BLaER1 (cell line): ENCODE data around the gene MRM1.

Source experiments
- H3K27ac ChIP-seq: shearing (Covaris generic); formaldehyde crosslinking; 2 replicates; pipeline ENCODE4 v1.8.1; 2022
- H3K27me3 ChIP-seq: shearing (Covaris generic); formaldehyde crosslinking; 2 replicates; pipeline ENCODE4 v1.8.1; 2022
- H3K36me3 ChIP-seq: shearing (Covaris generic); formaldehyde crosslinking; 2 replicates; pipeline ENCODE4 v1.8.1; 2022
- H3K4me1 ChIP-seq: shearing (Covaris generic); formaldehyde crosslinking; 2 replicates; pipeline ENCODE4 v1.8.1; 2022
- H3K4me2 ChIP-seq: shearing (Covaris generic); formaldehyde crosslinking; 2 replicates; pipeline ENCODE4 v1.8.1; 2022
- H3K4me3 ChIP-seq: shearing (Covaris generic); formaldehyde crosslinking; 2 replicates; pipeline ENCODE4 v1.8.1; 2022
- H3K9ac ChIP-seq: shearing (Covaris generic); formaldehyde crosslinking; 2 replicates; pipeline ENCODE4 v1.8.1; 2022
- H3K9me3 ChIP-seq: shearing (Covaris generic); formaldehyde crosslinking; 2 replicates; pipeline ENCODE4 v1.8.1; 2022
- H4K20me1 ChIP-seq: shearing (Covaris generic); formaldehyde crosslinking; 2 replicates; pipeline ENCODE4 v1.8.1; 2022
- Cebpa-rat ChIP-seq: shearing (Covaris generic); IDR thresholded peaks from 2 replicates; pipeline ENCODE4 v1.8.1; 2022

MRM1 gene, protein sequence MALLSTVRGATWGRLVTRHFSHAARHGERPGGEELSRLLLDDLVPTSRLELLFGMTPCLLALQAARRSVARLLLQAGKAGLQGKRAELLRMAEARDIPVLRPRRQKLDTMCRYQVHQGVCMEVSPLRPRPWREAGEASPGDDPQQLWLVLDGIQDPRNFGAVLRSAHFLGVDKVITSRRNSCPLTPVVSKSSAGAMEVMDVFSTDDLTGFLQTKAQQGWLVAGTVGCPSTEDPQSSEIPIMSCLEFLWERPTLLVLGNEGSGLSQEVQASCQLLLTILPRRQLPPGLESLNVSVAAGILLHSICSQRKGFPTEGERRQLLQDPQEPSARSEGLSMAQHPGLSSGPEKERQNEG

DNA sequence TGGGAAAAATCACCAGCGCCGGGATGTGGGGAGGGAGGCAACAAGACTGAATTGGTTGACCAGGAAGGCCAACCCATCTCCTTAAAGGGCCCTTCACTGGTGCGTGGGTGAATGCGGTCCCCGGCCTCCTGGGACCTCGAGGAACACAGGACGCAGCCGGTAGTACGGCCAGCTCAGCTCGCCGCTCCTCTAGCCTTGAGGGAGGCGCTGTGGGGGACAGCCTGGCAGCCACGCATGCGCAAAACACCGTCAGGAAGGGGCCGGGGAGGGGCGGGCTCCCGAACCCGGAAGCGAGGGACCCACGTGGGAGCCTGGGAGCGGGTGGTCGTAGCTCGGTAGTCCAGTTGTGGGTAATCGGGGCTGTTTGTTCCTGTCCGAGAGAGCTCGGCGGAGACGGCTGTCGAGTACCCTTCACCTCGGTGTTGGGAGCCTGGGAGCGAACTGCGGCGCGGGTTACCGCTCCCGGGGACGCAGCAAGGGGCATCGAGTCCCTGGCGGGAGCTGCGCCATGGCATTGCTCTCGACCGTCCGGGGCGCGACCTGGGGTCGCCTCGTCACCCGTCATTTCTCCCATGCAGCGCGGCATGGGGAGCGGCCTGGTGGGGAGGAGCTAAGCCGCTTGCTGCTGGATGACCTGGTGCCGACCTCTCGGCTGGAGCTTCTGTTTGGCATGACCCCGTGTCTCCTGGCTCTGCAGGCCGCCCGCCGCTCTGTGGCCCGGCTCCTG lies at the start of gene MRM1:
Gene MRM1 (plus strand): TSS at position 281 of the 727 bp plus-strand sequence. CDS start 228 bp downstream, at position 509.
- Histone ChIP-seq H3K36me3 (peaks cover 47% of the 10 kb centered on the region; the same call in 1 of the 2 replicates), H3K9ac (peak within 1 kb of the TSS; percentile 95), H3K4me3 (peak within 1 kb of the TSS; percentile 83), H3K4me1 (peaks cover 38% of the 10 kb centered on the region), H3K27ac (peak within 1 kb of the TSS; percentile 88), H3K27me3 (no peaks in the 10 kb centered on the region), H4K20me1 (peaks cover 34% of the 10 kb centered on the region), H3K9me3 (no peaks in the 10 kb centered on the region), H3K4me2 (peak within 1 kb of the TSS; percentile 100)
- TF ChIP-seq Cebpa-rat = no peak

DNA sequence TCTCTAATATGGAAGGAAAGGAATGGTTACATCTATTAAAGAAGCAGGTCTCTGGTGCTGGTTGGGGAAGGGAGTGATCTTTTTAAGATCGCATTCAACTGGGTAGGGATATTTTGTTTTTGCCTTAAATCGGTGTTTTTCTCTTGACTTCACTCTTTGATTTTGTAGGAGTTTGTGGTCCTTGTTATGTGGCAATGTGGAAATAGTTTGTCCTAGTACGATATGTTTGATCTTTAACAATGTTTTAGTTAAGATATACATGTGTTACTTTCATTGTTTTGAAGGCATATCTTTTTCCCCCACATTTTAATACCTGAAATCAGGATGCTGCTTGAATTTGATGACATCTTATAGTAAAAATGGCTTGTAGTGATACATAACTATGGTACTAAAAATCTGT lies 47.9 kb upstream of the MRM1 start:
- Histone ChIP-seq H3K27ac (no peak overlapping the region), H3K4me2 (no peak overlapping the region), H3K36me3 (peaks cover 60% of the 10 kb centered on the region), H3K4me3 (no peak overlapping the region), H3K9me3 (no peaks in the 10 kb centered on the region), H3K27me3 (no peaks in the 10 kb centered on the region), H3K9ac (no peak overlapping the region), H3K4me1 (peaks cover 14% of the 10 kb centered on the region), H4K20me1 (peaks cover 98% of the 10 kb centered on the region)
- no peak for TF ChIP-seq Cebpa-rat

DNA sequence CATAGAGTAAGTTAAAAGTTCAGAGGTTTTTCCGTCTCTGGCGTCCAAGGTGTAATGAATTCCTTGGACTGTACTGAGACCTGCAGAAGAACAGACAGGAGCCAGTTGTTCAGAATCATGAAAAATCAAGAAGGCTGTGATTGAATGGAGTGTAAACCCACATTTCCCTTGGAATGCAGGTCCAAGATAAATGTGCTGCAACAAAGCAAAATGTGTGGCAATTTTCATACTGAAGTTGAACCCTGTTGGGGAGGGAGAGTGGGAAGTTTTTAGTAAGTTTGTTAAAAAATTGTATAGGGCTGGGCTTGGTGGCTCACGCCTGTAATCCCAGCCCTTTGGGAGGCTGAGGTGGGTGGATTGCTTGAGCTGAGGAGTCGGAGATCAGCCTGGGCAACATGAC lies 35.3 kb upstream of the MRM1 start:
- Histone ChIP-seq H3K27me3 (no peaks in the 10 kb centered on the region), H4K20me1 (peaks cover 87% of the 10 kb centered on the region), H3K9ac (no peak overlapping the region), H3K4me1 (no peaks in the 10 kb centered on the region), H3K27ac (no peak overlapping the region), H3K4me3 (no peak overlapping the region), H3K9me3 (no peaks in the 10 kb centered on the region), H3K4me2 (no peak overlapping the region), H3K36me3 (peaks cover 98% of the 10 kb centered on the region)
- TF ChIP-seq Cebpa-rat = no peak

DNA sequence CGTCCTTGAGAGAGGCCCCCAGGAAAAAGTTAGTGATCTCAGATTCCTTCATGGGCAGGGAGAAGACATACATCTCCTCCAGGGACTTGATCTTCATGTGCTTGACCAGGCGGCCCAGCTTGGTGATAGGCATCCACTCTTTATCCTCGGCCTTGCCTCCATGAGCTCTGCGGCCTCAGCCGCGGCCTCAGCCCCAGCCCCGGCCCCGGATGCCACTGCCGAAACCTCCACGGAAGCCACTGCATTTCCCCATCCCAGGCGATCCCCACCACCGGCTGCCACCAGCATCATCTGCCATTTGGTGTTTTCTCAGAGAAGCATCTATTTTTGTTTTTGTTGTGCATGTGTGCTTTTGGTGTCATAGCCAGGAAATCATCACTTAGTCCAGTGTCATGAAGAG lies 26.4 kb upstream of the MRM1 start:
- H4K20me1 ChIP-seq = peaks cover 83% of the 10 kb centered on the region
- no peaks in the 10 kb centered on the region for H3K4me1 ChIP-seq
- peaks cover 90% of the 10 kb centered on the region for H3K36me3 ChIP-seq
- no peak overlapping the region for H3K4me3 ChIP-seq
- no peak overlapping the region for H3K4me2 ChIP-seq
- no peaks in the 10 kb centered on the region for H3K27me3 ChIP-seq
- no peak overlapping the region for H3K9ac ChIP-seq
- TF ChIP-seq Cebpa-rat = no peak
- no peak overlapping the region for H3K27ac ChIP-seq
- no peaks in the 10 kb centered on the region for H3K9me3 ChIP-seq

DNA sequence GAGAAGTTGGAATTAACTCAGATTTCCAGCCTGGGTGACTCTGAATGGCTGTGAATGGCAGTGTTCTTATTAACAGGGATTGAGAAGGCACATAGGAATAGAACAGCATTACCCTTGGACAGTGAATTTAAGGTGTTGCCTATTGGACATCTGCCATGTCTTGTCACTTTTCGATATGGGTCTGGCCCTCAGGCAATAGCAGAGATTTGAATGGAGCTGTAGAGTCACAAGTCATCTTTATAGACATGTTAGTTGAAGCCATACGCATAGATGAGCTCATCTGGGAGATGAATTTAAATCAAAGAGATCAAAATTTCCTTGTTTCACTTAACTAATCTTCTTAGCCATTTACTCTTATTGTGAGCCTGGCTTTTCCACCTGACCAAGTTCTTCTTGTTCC lies 24.6 kb upstream of the MRM1 start:
- H3K9ac ChIP-seq = no peak overlapping the region
- no peaks in the 10 kb centered on the region for H3K27me3 ChIP-seq
- H3K4me1 ChIP-seq = no peaks in the 10 kb centered on the region
- no peak for TF ChIP-seq Cebpa-rat
- H3K27ac ChIP-seq = no peak overlapping the region
- H3K4me2 ChIP-seq = no peak overlapping the region
- no peaks in the 10 kb centered on the region for H3K9me3 ChIP-seq
- H4K20me1 ChIP-seq = peaks cover 73% of the 10 kb centered on the region
- H3K4me3 ChIP-seq = no peak overlapping the region
- peaks cover 90% of the 10 kb centered on the region for H3K36me3 ChIP-seq

GRCh38 chr17:36578671-36579070 lies 22.7 kb upstream of the MRM1 start:
- Histone ChIP-seq H3K4me2 (no peak overlapping the region), H3K36me3 (peaks cover 89% of the 10 kb centered on the region), H3K4me3 (no peak overlapping the region), H3K4me1 (no peaks in the 10 kb centered on the region), H3K27me3 (no peaks in the 10 kb centered on the region), H4K20me1 (peaks cover 65% of the 10 kb centered on the region), H3K27ac (no peak overlapping the region), H3K9me3 (no peaks in the 10 kb centered on the region), H3K9ac (no peak overlapping the region)
- TF ChIP-seq Cebpa-rat = no peak

GRCh38 chr17:36583787-36584186 lies 17.6 kb upstream of the MRM1 start:
- H3K4me2 ChIP-seq = no peak overlapping the region
- no peak overlapping the region for H3K9ac ChIP-seq
- no peak overlapping the region for H3K27ac ChIP-seq
- H4K20me1 ChIP-seq = peaks cover 58% of the 10 kb centered on the region
- no peak overlapping the region for H3K4me3 ChIP-seq
- peaks cover 96% of the 10 kb centered on the region for H3K36me3 ChIP-seq
- H3K9me3 ChIP-seq = no peaks in the 10 kb centered on the region
- no peak for TF ChIP-seq Cebpa-rat
- no peaks in the 10 kb centered on the region for H3K4me1 ChIP-seq
- H3K27me3 ChIP-seq = no peaks in the 10 kb centered on the region

- TF ChIP-seq Cebpa-rat = no peak
- Histone ChIP-seq H3K4me3 (no peak overlapping the region), H3K36me3 (peaks cover 88% of the 10 kb centered on the region), H3K4me2 (no peak overlapping the region), H4K20me1 (peaks cover 65% of the 10 kb centered on the region), H3K9ac (no peak overlapping the region), H3K9me3 (no peaks in the 10 kb centered on the region), H3K27ac (no peak overlapping the region), H3K27me3 (no peaks in the 10 kb centered on the region), H3K4me1 (peaks cover under 1% of the 10 kb centered on the region)
Measured at GRCh38 chr17:36586138-36586537, 15.2 kb upstream of the MRM1 start.

- Histone ChIP-seq H3K27ac (no peak overlapping the region), H3K9me3 (no peaks in the 10 kb centered on the region), H3K4me3 (no peak overlapping the region), H3K27me3 (no peaks in the 10 kb centered on the region), H3K4me2 (no peak overlapping the region), H4K20me1 (peaks cover 54% of the 10 kb centered on the region), H3K4me1 (peaks cover 25% of the 10 kb centered on the region), H3K36me3 (peaks cover 49% of the 10 kb centered on the region), H3K9ac (no peak overlapping the region)
- TF ChIP-seq Cebpa-rat = no peak
Measured at GRCh38 chr17:36590082-36590481, 11.3 kb upstream of the MRM1 start.
